OCI-LY7 (cell line): ENCODE results near the gene IQGAP2. TPM values are rescaled to one million over a fixed set of nuclear protein-coding genes. Genes with fewer than 3 reads are reported as not detected.
"Not testable (repeated sequence)": the region's sequence is repeated elsewhere in the genome, so short reads cannot be mapped to it uniquely, and the experiment has no call there.

Source experiments
- BruUV-seq: library from RNA; stranded (reverse); fragments of 400-500 nt; replicated peaks from 2 replicates; lab custom pipeline; 2021; lab: Mats Ljungman, UMichigan
- CTCF ChIA-PET: fragments of 300-600 bp; sonication (Branson Sonifier 250); formaldehyde crosslinking; loops from one replicate; lab custom pipeline; 2022; ENCODE audit warnings: antibody characterized with exemption; ENCODE audit not compliant: unreplicated experiment; lab: Charles Lee
- POLR2A ChIA-PET: fragments of 300-600 bp; sonication (Branson Sonifier 250); formaldehyde crosslinking; loops from one replicate; lab custom pipeline; 2022; ENCODE audit warnings: antibody characterized with exemption; lab: Charles Lee
- DNase-seq: peaks from one replicate; pipeline ENCODE4 v3.0.0-alpha.2; 2015; ENCODE audit warnings: low spot score
- H2AFZ ChIP-seq: fragments of 200-600 bp; sonication (generic), shearing (Covaris generic); 2 replicates; pipeline ENCODE4 v1.6.1; 2014; ENCODE audit warnings: mild to moderate bottlenecking, antibody characterized with exemption, low read length, moderate library complexity
- H3K27ac ChIP-seq: fragments of 200-600 bp; sonication (generic); 2 replicates; pipeline ENCODE4 v1.5.1; 2014; ENCODE audit warnings: mixed run types, low read depth, mild to moderate bottlenecking, moderate library complexity, low read length, inconsistent platforms; ENCODE audit not compliant: poor library complexity, severe bottlenecking
- H3K36me3 ChIP-seq: fragments of 200-600 bp; sonication (generic); 2 replicates; pipeline ENCODE4 v1.6.1; 2014; ENCODE audit warnings: mild to moderate bottlenecking, antibody characterized with exemption, low read length, moderate library complexity, mixed read lengths; ENCODE audit not compliant: insufficient read depth
- H3K4me1 ChIP-seq: fragments of 200-600 bp; sonication (generic); 2 replicates; pipeline ENCODE4 v1.5.1; 2014; ENCODE audit warnings: mild to moderate bottlenecking, low read length; ENCODE audit not compliant: insufficient read depth, poor library complexity, severe bottlenecking
- H3K4me2 ChIP-seq: fragments of 200-600 bp; sonication (generic); 2 replicates; pipeline ENCODE4 v1.6.1; 2014; ENCODE audit warnings: mild to moderate bottlenecking, low read length
- H3K4me3 ChIP-seq: fragments of 200-600 bp; sonication (generic); 2 replicates; pipeline ENCODE4 v1.5.1; 2014; ENCODE audit warnings: mild to moderate bottlenecking, low read depth, low read length; ENCODE audit not compliant: poor library complexity, severe bottlenecking
- H3K79me2 ChIP-seq: fragments of 200-600 bp; sonication (generic); 2 replicates; pipeline ENCODE4 v1.6.1; 2016; ENCODE audit warnings: low read depth, mild to moderate bottlenecking, low read length, moderate library complexity, mixed read lengths; ENCODE audit not compliant: insufficient read depth
- H3K9me2 ChIP-seq: fragments of 200-600 bp; sonication (generic); 2 replicates; pipeline ENCODE4 v1.6.1; 2016; ENCODE audit warnings: mild to moderate bottlenecking, low read length, mixed read lengths; ENCODE audit not compliant: insufficient read depth
- H3K9me3 ChIP-seq: fragments of 200-600 bp; sonication (generic); 2 replicates; pipeline ENCODE4 v1.6.1; 2014; ENCODE audit warnings: mild to moderate bottlenecking, mixed run types, low read length, mixed read lengths
- H4K20me1 ChIP-seq: fragments of 200-600 bp; sonication (generic); 2 replicates; pipeline ENCODE4 v1.6.1; 2014; ENCODE audit warnings: mild to moderate bottlenecking, antibody characterized with exemption, low read length, moderate library complexity, mixed read lengths; ENCODE audit not compliant: insufficient read depth
- EZH2phosphoT487 ChIP-seq: fragments of 200-600 bp; sonication (generic); IDR thresholded peaks from 2 replicates; pipeline ENCODE4 v1.6.1; 2018; ENCODE audit warnings: low read depth, borderline replicate concordance, mild to moderate bottlenecking, mixed run types, antibody characterized with exemption, low read length, moderate library complexity, mixed read lengths
- intact Hi-C: fragments of 100-400 bp; cut with micrococcal nuclease; formaldehyde crosslinking; loops from one replicate; pipeline ENCODE4 v1.10.0; 2022; ENCODE audit not compliant: unreplicated experiment
- total RNA-seq, 2 experiments: library from RNA; depleted of rRNA in 1 of 2; stranded (reverse); fragments of >200 nt in 1 of 2; shearing (Covaris generic) in 1 of 2; gene quantifications; 2 replicates each; pipeline ENCODE4 v1.2.3, GENCODE V29; 2014 to 2022
- TF ChIP-seq, protein P1 (sequence below): fragments of 200-600 bp; sonication (generic); conservative IDR thresholded peaks from 2 replicates; pipeline ENCODE4 v1.5.1; 2014; ENCODE audit warnings: mild to moderate bottlenecking, antibody characterized with exemption, low read length, moderate library complexity, mixed read lengths

The IQGAP2 gene
- total RNA-seq, 2 experiments from 2014 or later = 30.0 to 50.2 TPM

DNA sequence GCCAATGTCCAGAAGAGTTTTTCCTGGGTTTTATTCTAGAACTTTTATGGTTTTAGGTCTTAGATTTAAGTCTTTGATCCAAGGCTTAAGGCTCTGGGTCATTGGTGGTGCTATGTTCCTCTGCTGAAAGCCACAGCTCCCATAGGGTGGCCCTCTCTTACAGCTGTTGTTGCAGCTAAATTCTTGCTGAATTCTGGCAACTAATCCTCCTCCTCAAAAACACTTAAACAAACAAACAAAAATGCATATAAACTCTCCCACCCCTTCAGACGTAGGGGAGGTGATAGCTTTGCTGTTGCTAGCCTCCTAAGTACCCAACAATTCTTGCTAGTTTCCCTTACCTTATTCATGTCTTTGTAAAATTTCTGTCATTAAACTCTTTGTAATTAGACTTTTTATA is 30.2 kb downstream of the IQGAP2 start:
- TF ChIP-seq, protein P1, sequence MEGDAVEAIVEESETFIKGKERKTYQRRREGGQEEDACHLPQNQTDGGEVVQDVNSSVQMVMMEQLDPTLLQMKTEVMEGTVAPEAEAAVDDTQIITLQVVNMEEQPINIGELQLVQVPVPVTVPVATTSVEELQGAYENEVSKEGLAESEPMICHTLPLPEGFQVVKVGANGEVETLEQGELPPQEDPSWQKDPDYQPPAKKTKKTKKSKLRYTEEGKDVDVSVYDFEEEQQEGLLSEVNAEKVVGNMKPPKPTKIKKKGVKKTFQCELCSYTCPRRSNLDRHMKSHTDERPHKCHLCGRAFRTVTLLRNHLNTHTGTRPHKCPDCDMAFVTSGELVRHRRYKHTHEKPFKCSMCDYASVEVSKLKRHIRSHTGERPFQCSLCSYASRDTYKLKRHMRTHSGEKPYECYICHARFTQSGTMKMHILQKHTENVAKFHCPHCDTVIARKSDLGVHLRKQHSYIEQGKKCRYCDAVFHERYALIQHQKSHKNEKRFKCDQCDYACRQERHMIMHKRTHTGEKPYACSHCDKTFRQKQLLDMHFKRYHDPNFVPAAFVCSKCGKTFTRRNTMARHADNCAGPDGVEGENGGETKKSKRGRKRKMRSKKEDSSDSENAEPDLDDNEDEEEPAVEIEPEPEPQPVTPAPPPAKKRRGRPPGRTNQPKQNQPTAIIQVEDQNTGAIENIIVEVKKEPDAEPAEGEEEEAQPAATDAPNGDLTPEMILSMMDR = no peak
- no peak for TF ChIP-seq EZH2phosphoT487
- intact Hi-C loops = loop anchor here (5.0 kb wide), 1 partner anchor 39 kb away; no protein-coding TSS in a partner anchor
- peaks cover 7% of the 10 kb centered on the region; the same call in 1 of the 2 replicates for H3K9me3 ChIP-seq
- H3K4me3 ChIP-seq = no peak overlapping the region
- DNase-seq = no peak
- peaks cover 20% of the 10 kb centered on the region; the same call in 1 of the 2 replicates for H3K79me2 ChIP-seq
- no peak overlapping the region for H3K4me2 ChIP-seq
- H3K4me1 ChIP-seq = no peaks in the 10 kb centered on the region
- H2AFZ ChIP-seq = no peak overlapping the region
- CTCF ChIA-PET = interaction anchor here (1.1 kb wide), 1 partner anchor 10 kb away, joined by 3 read pairs; no protein-coding TSS in a partner anchor
- H4K20me1 ChIP-seq = no peaks in the 10 kb centered on the region
- H3K36me3 ChIP-seq = peaks cover 2% of the 10 kb centered on the region; the same call in 1 of the 2 replicates
- POLR2A ChIA-PET = interaction anchor here (0.6 to 1.2 kb wide), 3 partner anchors 18 to 472 kb away, joined by 3 read pairs; no protein-coding TSS in a partner anchor
- BruUV-seq = no TSS peak
- no peaks in the 10 kb centered on the region for H3K9me2 ChIP-seq
- H3K27ac ChIP-seq = no peak overlapping the region

DNA sequence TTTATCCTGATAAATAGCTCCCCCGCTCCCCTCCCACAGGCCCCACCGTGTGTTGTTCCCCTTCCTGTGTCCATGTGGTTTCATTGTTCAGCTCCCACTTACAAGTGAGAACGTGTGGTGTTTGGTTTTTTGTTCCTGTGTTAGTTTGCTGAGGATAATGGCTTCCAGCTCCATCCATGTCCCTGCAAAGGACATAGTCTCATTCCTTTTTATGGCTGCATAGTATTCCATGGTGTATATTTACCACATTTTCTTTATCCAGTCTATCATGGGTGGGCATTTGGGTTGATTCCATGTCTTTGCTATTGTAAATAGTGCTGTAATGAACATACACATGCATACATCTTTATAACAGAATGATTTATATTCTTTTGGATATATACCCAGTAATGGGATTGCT is 34.4 kb downstream of the IQGAP2 start:
- peaks cover 36% of the 10 kb centered on the region; the same call in 1 of the 2 replicates for H3K79me2 ChIP-seq

DNA sequence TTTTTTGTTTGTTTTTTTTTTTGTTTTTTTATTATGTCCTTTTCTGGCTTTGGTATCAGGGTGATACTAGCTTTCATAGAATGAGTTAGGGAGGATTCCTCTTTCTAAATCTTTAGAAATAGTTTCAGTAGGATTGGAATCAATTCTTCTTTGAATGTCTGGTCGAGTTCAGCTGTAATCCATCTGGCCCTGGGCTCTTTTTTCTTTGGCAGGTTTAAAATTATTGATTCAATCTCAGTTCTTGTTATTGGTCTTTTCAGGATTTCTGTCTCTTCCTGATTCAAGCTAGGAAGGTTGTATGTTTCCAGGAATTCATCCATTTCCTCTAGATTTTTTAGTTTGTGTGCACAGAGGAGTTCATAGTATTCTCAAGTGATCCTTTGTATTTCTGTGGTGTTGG is 34.9 kb downstream of the IQGAP2 start:
- no TSS peak for BruUV-seq

More for the DNA sequence above, 34.4 kb downstream of the IQGAP2 start:
- H3K27ac ChIP-seq, BruUV-seq, H3K9me2 ChIP-seq, CTCF ChIA-PET, DNase-seq, H3K4me3 ChIP-seq, H3K4me2 ChIP-seq, H3K4me1 ChIP-seq, intact Hi-C loops, H2AFZ ChIP-seq, H4K20me1 ChIP-seq: not testable (repeated sequence)
- H3K9me3 ChIP-seq = peaks cover 19% of the 10 kb centered on the region; the same call in 1 of the 2 replicates
- peaks cover 14% of the 10 kb centered on the region; the same call in 1 of the 2 replicates for H3K36me3 ChIP-seq
- POLR2A ChIA-PET = interaction anchor here (1.1 kb wide), 1 partner anchor 16 kb away, joined by 5 read pairs; no protein-coding TSS in a partner anchor

More for the DNA sequence above, 34.9 kb downstream of the IQGAP2 start:
- H3K4me1 ChIP-seq = no peaks in the 10 kb centered on the region
- peaks cover 32% of the 10 kb centered on the region; the same call in 1 of the 2 replicates for H3K79me2 ChIP-seq
- H3K9me2 ChIP-seq = no peaks in the 10 kb centered on the region
- intact Hi-C loops = no loop called here
- DNase-seq = no peak
- POLR2A ChIA-PET = interaction anchor here (1.1 kb wide), 1 partner anchor 16 kb away, joined by 5 read pairs; no protein-coding TSS in a partner anchor
- CTCF ChIA-PET = no interaction called here
- H3K4me2 ChIP-seq = no peak overlapping the region
- no peak overlapping the region for H2AFZ ChIP-seq
- H3K4me3 ChIP-seq = no peak overlapping the region
- H3K27ac ChIP-seq = no peak overlapping the region
- TF ChIP-seq, protein P1 = no peak
- TF ChIP-seq EZH2phosphoT487 = no peak
- peaks cover 14% of the 10 kb centered on the region; the same call in 1 of the 2 replicates for H3K36me3 ChIP-seq
- H3K9me3 ChIP-seq = peaks cover 19% of the 10 kb centered on the region; the same call in 1 of the 2 replicates
- H4K20me1 ChIP-seq = no peaks in the 10 kb centered on the region
